AG09319 (cell line): ENCODE results near the gene GIPC2.

ENCODE experiments used
- DNase-seq: peaks from one replicate; pipeline ENCODE4 v3.0.0-alpha.2; 2010; ENCODE audit warnings: low read depth; ENCODE audit errors: extremely low read depth
- CTCF ChIP-seq: IDR thresholded peaks from 2 replicates; pipeline ENCODE4 v1.5.1; 2011; ENCODE audit warnings: low read depth, mild to moderate bottlenecking, inconsistent platforms, low read length, moderate library complexity

The GIPC2 gene

GRCh38 chr1:78090472-78091133 is 44.8 kb downstream of the GIPC2 start:
- no peak for TF ChIP-seq CTCF
- no peak for DNase-seq

- no peak for DNase-seq
- TF ChIP-seq CTCF: no peak
These were observed 45.5 kb downstream of the GIPC2 start for GRCh38 chr1:78091215-78091813.

- no peak for TF ChIP-seq CTCF
- DNase-seq: no peak
These were observed 46.1 kb downstream of the GIPC2 start for GRCh38 chr1:78091886-78092285.

- no peak for TF ChIP-seq CTCF
- no peak for DNase-seq
These were observed 46.9 kb downstream of the GIPC2 start for GRCh38 chr1:78092643-78093042.

- TF ChIP-seq CTCF: no peak
- no peak for DNase-seq
These were observed 47.8 kb downstream of the GIPC2 start for GRCh38 chr1:78093560-78093959.

GRCh38 chr1:78094639-78095038 is 48.9 kb downstream of the GIPC2 start:
- TF ChIP-seq CTCF: no peak
- no peak for DNase-seq

GRCh38 chr1:78095593-78095992 is 49.8 kb downstream of the GIPC2 start:
- no peak for DNase-seq
- no peak for TF ChIP-seq CTCF
